Astrocyte (in vitro differentiated cells and primary cell): Measurements from ENCODE around the gene OR51Q1. TPM values are rescaled to one million over a fixed set of nuclear protein-coding genes. Genes with fewer than 3 reads are reported as not detected.

Experiments used
- DNase-seq: peaks from one replicate; pipeline ENCODE4 v3.0.0-alpha.2; 2010; ENCODE audit warnings: low read depth
- FAIRE-seq: peaks from 2 replicates; lab custom pipeline; 2011; peaks lifted over from hg19 to GRCh38; lab: Jason Lieb, UNC
- H2AFZ ChIP-seq: 2 replicates; pipeline ENCODE4 v1.6.0; 2012; ENCODE audit warnings: low read depth, low read length, inconsistent platforms
- H3K27ac ChIP-seq: 2 replicates; pipeline ENCODE4 v1.5.1; 2011; ENCODE audit warnings: low read depth, low read length, inconsistent platforms
- H3K27me3 ChIP-seq: 2 replicates; pipeline ENCODE4 v1.6.0; 2011; ENCODE audit warnings: low read length, inconsistent platforms; ENCODE audit not compliant: insufficient read depth
- H3K36me3 ChIP-seq: 2 replicates; pipeline ENCODE4 v1.5.1; 2011; ENCODE audit warnings: low read length, inconsistent platforms; ENCODE audit not compliant: insufficient read depth
- H3K4me1 ChIP-seq: 2 replicates; pipeline ENCODE4 v1.5.1; 2011; ENCODE audit warnings: low read length, inconsistent platforms; ENCODE audit not compliant: insufficient read depth
- H3K4me2 ChIP-seq: 2 replicates; pipeline ENCODE4 v1.6.0; 2012; ENCODE audit warnings: low read length, inconsistent platforms
- H3K4me3 ChIP-seq: 2 replicates; pipeline ENCODE4 v1.5.1; 2011; ENCODE audit warnings: low read depth, mild to moderate bottlenecking, low read length, inconsistent platforms; ENCODE audit not compliant: insufficient read depth
- H3K79me2 ChIP-seq: 2 replicates; pipeline ENCODE4 v1.6.0; 2012; ENCODE audit warnings: mild to moderate bottlenecking, low read length, inconsistent platforms; ENCODE audit not compliant: insufficient read depth
- H3K9ac ChIP-seq: 2 replicates; pipeline ENCODE4 v1.6.0; 2012; ENCODE audit warnings: mild to moderate bottlenecking, low read length, inconsistent platforms
- H3K9me3 ChIP-seq: 2 replicates; pipeline ENCODE4 v1.5.1; 2012; ENCODE audit warnings: low read depth, mild to moderate bottlenecking, low read length, inconsistent platforms; ENCODE audit not compliant: insufficient read depth
- H4K20me1 ChIP-seq: 2 replicates; pipeline ENCODE4 v1.6.0; 2012; ENCODE audit warnings: low read length, inconsistent platforms; ENCODE audit not compliant: insufficient read depth
- H3K27ac Mint-ChIP-seq: one replicate; pipeline ENCODE4 v1.8.0; 2021; ENCODE audit warnings: mild to moderate bottlenecking, mixed read lengths; ENCODE audit not compliant: unreplicated experiment
- H3K27me3 Mint-ChIP-seq: one replicate; pipeline ENCODE4 v1.8.0; 2021; ENCODE audit warnings: low read depth, mixed read lengths; ENCODE audit not compliant: unreplicated experiment
- H3K36me3 Mint-ChIP-seq: one replicate; pipeline ENCODE4 v1.8.0; 2021; ENCODE audit warnings: low read depth, mixed read lengths; ENCODE audit not compliant: unreplicated experiment
- H3K4me1 Mint-ChIP-seq: one replicate; pipeline ENCODE4 v1.8.0; 2021; ENCODE audit warnings: low read depth, mixed read lengths; ENCODE audit not compliant: unreplicated experiment
- H3K4me3 Mint-ChIP-seq: one replicate; pipeline ENCODE4 v1.8.0; 2021; ENCODE audit warnings: mild to moderate bottlenecking, moderate library complexity, mixed read lengths; ENCODE audit not compliant: unreplicated experiment
- H3K9me3 Mint-ChIP-seq: one replicate; pipeline ENCODE4 v1.8.0; 2021; ENCODE audit warnings: mild to moderate bottlenecking, mixed read lengths; ENCODE audit not compliant: unreplicated experiment
- CTCF ChIP-seq: IDR thresholded peaks from 2 replicates; pipeline ENCODE4 v1.5.1; 2011; ENCODE audit warnings: low read depth, mild to moderate bottlenecking, inconsistent platforms, low read length, moderate library complexity; ENCODE audit not compliant: insufficient read depth
- EZH2 ChIP-seq: IDR thresholded peaks from 2 replicates; pipeline ENCODE4 v1.6.1; 2012; ENCODE audit warnings: mild to moderate bottlenecking, low read length, inconsistent platforms; ENCODE audit not compliant: insufficient read depth
- total RNA-seq: library from RNA; stranded (reverse); gene quantifications from 2 replicates; pipeline ENCODE4 v1.2.1, GENCODE V29; 2021

Gene OR51Q1
- total RNA-seq, 1 donor from 2014 or later: not detected

- no peak overlapping the region for H3K4me3 ChIP-seq
- no peaks in the 10 kb centered on the region for H3K79me2 ChIP-seq
- no peaks in the 10 kb centered on the region for H3K36me3 Mint-ChIP-seq
- no peak overlapping the region for H3K4me3 Mint-ChIP-seq
- no peak overlapping the region for H3K27ac Mint-ChIP-seq
- H3K27ac ChIP-seq: no peak overlapping the region
- no peak overlapping the region for H3K9ac ChIP-seq
- no peaks in the 10 kb centered on the region for H3K4me1 ChIP-seq
- no peak for DNase-seq
- no peaks in the 10 kb centered on the region for H3K27me3 ChIP-seq
- H3K9me3 Mint-ChIP-seq: no peaks in the 10 kb centered on the region
- no peaks in the 10 kb centered on the region for H3K36me3 ChIP-seq
- H2AFZ ChIP-seq: no peak overlapping the region
- no peaks in the 10 kb centered on the region for H3K9me3 ChIP-seq
- H3K4me2 ChIP-seq: no peak overlapping the region
- H4K20me1 ChIP-seq: no peaks in the 10 kb centered on the region
- FAIRE-seq: no peak
- no peak for TF ChIP-seq EZH2
- no peak for TF ChIP-seq CTCF
- H3K27me3 Mint-ChIP-seq: no peaks in the 10 kb centered on the region
- H3K4me1 Mint-ChIP-seq: no peaks in the 10 kb centered on the region
Measured at GRCh38 chr11:5384335-5384734, 37.6 kb upstream of the OR51Q1 start.

- no peak overlapping the region for H3K27ac Mint-ChIP-seq
- H3K36me3 Mint-ChIP-seq: no peaks in the 10 kb centered on the region
- FAIRE-seq (no peak), DNase-seq (no peak)
- no peaks in the 10 kb centered on the region for H3K4me1 ChIP-seq
- H3K4me2 ChIP-seq: no peak overlapping the region
- H3K9me3 Mint-ChIP-seq: no peaks in the 10 kb centered on the region
- no peak overlapping the region for H2AFZ ChIP-seq
- H4K20me1 ChIP-seq: no peaks in the 10 kb centered on the region
- H3K27ac ChIP-seq: no peak overlapping the region
- no peaks in the 10 kb centered on the region for H3K4me1 Mint-ChIP-seq
- no peaks in the 10 kb centered on the region for H3K9me3 ChIP-seq
- no peaks in the 10 kb centered on the region for H3K36me3 ChIP-seq
- H3K4me3 Mint-ChIP-seq: no peak overlapping the region
- no peak overlapping the region for H3K4me3 ChIP-seq
- H3K9ac ChIP-seq: no peak overlapping the region
- no peaks in the 10 kb centered on the region for H3K27me3 ChIP-seq
- TF ChIP-seq EZH2 (no peak), CTCF (no peak)
- no peaks in the 10 kb centered on the region for H3K27me3 Mint-ChIP-seq
- no peaks in the 10 kb centered on the region for H3K79me2 ChIP-seq
Measured at GRCh38 chr11:5390210-5390609, 31.7 kb upstream of the OR51Q1 start.

- Histone ChIP-seq H3K4me3 (no peak overlapping the region), H3K4me1 (no peaks in the 10 kb centered on the region), H3K79me2 (no peaks in the 10 kb centered on the region), H3K9me3 (no peaks in the 10 kb centered on the region), H4K20me1 (no peaks in the 10 kb centered on the region), H2AFZ (no peak overlapping the region), H3K27me3 (no peaks in the 10 kb centered on the region), H3K36me3 (no peaks in the 10 kb centered on the region), H3K4me2 (no peak overlapping the region), H3K27ac (no peak overlapping the region), H3K9ac (no peak overlapping the region)
- no peak overlapping the region for H3K4me3 Mint-ChIP-seq
- no peaks in the 10 kb centered on the region for H3K36me3 Mint-ChIP-seq
- no peak overlapping the region for H3K27ac Mint-ChIP-seq
- no peak for DNase-seq
- H3K4me1 Mint-ChIP-seq: no peaks in the 10 kb centered on the region
- no peaks in the 10 kb centered on the region for H3K9me3 Mint-ChIP-seq
- TF ChIP-seq CTCF: no peak
- no peak for TF ChIP-seq EZH2
- no peak for FAIRE-seq
- H3K27me3 Mint-ChIP-seq: peaks cover 2% of the 10 kb centered on the region
Measured at GRCh38 chr11:5394091-5394490, 27.8 kb upstream of the OR51Q1 start.
